NCI-H774 (cell line): ENCODE data around the gene POMT2.
"Not testable (repeated sequence)": the region's sequence is repeated elsewhere in the genome, so short reads cannot be mapped to it uniquely, and the experiment has no call there.

Experiments used
- DNase-seq: peaks from one replicate; lab custom pipeline; 2025; lab: John Stamatoyannopoulos, UW

The POMT2 gene

GRCh38 chr14:77301103-77301502 is 19.6 kb downstream of the POMT2 start:
- DNase-seq: no peak

- no peak for DNase-seq
Measured at GRCh38 chr14:77299771-77300170, 20.9 kb downstream of the POMT2 start.

DNA sequence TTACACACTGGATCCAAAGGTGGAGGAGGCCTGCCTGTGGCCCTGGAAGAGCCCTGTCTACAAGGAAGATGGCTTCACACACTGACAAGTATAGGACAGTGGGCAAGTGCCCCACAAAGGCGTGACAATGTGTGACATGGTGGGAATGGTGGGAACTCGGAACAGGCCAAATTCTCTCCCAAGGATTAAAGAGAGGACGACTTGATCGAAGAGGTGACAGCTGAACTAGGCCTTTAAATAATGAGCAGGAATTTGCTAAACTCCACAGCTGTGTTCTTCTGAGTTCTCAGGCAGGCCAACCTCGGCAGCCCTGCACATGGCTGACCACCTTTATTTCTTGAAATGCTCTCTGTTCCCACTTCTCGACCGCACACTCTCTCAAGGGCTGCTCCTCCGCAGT is 23.8 kb downstream of the POMT2 start:
- DNase-seq: no peak

- DNase-seq: no peak
Measured at GRCh38 chr14:77296155-77296554, 24.5 kb downstream of the POMT2 start.

GRCh38 chr14:77290705-77291104 is 30.0 kb downstream of the POMT2 start:
- no peak for DNase-seq

DNA sequence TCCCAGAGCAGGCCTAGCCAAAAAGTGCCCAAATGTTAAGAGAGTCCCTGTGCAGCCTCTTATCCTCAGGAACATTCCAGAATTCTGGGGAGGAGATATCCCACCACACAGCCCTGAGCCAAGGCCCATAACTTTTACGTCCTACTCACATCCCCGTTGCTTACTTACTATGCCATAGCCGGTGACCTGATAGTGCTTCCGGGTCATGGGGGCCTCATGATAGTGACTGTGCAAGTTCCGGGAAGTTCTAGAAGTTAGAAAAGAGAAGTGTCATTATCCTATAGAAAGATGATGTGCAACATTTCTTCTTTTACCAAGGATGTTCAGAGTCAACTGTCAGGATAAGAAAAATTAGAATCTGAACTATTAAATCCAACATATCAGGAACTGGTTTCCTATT is 34.1 kb downstream of the POMT2 start:
- DNase-seq: no peak

- DNase-seq: no peak
Measured at GRCh38 chr14:77284466-77284865, 36.2 kb downstream of the POMT2 start.

GRCh38 chr14:77284066-77284465 is 36.6 kb downstream of the POMT2 start:
- no peak for DNase-seq

GRCh38 chr14:77281852-77282410 is 38.8 kb downstream of the POMT2 start:
- no peak for DNase-seq

GRCh38 chr14:77280921-77281320 is 39.8 kb downstream of the POMT2 start:
- DNase-seq: not testable (repeated sequence)

GRCh38 chr14:77279719-77280118 is 41.0 kb downstream of the POMT2 start:
- DNase-seq: no peak

GRCh38 chr14:77278461-77279230 is 42.0 kb downstream of the POMT2 start:
- no peak for DNase-seq

GRCh38 chr14:77276959-77277358 is 43.7 kb downstream of the POMT2 start:
- no peak for DNase-seq

DNA sequence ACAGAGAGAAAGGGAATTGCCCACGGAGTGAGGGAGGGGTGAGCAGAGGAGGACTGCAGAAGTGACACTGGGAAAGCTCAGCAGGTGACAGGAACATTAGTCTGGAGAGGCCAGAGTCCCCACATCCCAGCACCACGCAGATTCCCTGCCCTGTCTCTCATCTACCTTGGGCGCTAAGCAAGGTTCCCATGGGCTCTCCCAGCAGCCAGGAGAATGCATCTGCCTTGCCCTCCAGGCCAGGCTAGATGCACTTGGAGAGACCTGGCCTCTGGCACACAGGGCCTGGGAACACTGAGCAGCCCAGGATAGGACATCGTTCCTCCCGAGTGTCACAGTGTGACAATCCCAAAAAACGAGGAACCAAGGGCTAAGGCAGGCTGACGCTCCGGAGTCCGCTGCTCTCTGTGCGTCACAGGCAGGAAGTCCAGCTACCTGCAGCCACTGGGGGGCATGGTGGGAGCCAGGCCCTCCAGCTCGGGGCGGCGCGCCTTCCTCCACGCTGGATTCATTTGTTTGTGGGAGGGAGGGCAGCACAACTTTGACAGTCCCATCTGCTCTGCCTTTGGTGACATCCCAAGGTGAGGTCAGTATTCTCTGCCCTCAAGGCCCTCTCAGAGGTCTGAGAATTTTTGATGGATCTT is 44.3 kb downstream of the POMT2 start:
- no peak for DNase-seq

- no peak for DNase-seq
Measured at GRCh38 chr14:77275601-77276017, 45.1 kb downstream of the POMT2 start.

GRCh38 chr14:77275041-77275580 is 45.6 kb downstream of the POMT2 start:
- DNase-seq: no peak

DNA sequence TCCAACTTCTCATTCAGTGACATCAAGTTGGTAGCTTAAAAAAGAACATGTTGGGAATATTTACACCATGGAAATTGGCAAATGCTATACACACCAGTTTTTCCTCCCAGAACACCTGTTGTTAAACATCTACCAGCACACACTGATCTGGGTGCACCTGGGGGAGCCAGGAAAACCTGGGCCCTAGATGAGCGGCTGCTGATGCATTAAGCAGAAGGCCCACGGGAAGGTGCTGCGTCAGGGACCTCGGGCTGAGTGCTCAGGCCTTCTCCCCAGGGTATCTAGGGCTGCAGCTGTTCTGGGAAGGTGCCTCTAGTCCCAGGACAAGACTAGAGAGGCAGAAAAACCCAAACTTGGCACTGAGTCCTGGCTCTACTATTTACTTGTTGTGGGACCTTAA is 46.9 kb downstream of the POMT2 start:
- DNase-seq: no peak

- DNase-seq: no peak
Measured at GRCh38 chr14:77272261-77272660, 48.4 kb downstream of the POMT2 start.

GRCh38 chr14:77271113-77271710 is 49.5 kb downstream of the POMT2 start, which contains the start of gene NGB:
NGB (minus strand) TSS chr14:77271206; CDS start chr14:77270937, 269 bp downstream.
- no peak for DNase-seq

- DNase-seq: no peak
Measured at GRCh38 chr14:77270361-77271112, 50.1 kb downstream of the POMT2 start.

DNA sequence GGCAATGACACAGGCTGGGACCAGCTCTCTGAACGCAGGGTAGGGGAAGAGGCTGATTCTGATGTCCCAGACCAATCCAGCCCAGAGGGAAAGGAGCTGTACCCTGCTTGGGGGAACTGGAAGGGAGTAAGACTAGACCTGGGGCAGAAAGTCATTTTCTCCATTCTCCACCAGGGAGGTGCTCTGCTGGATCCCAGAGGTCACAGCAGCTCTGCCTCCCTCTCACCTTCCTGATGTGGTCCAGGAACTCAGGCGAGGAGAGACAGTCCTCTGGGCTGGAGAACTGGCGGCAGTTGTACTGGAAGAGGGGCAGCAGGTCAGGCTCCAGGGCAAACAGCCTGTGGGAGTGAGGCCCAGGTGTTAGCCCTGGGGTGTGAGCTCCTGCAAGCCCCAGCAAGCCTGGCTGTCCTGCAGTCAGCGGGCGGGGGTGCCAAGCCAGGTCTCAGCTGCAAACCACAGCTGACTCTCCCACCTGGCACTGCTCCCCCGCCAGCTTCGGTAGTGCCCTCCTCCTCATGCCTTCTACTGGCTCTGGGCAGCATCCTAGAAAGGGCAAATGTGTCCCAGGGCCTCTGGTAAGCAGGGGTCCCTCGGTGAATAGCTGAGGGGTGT is 51.6 kb downstream of the POMT2 start:
- DNase-seq: no peak
